IMR-90 (cell line): Measurements from ENCODE around the gene NOS3.

Source experiments
- CTCF ChIP-seq: conservative IDR thresholded peaks from 2 replicates; pipeline ENCODE4 v1.5.1; 2012; ENCODE audit warnings: mild to moderate bottlenecking, low read depth, low read length, improper control_type of control experiment
- POLR2A ChIP-seq: IDR thresholded peaks from 2 replicates; pipeline ENCODE4 v1.6.1; 2012; ENCODE audit warnings: mild to moderate bottlenecking, low read depth, low read length
- RCOR1 ChIP-seq: IDR thresholded peaks from 2 replicates; pipeline ENCODE4 v1.6.1; 2012; ENCODE audit warnings: mild to moderate bottlenecking, low read length, improper control_type of control experiment; ENCODE audit not compliant: insufficient replicate concordance
- SMC3 ChIP-seq: fragments of 150-350 bp; IDR thresholded peaks from 2 replicates; pipeline ENCODE4 v1.6.1; 2016; ENCODE audit warnings: low read depth, mild to moderate bottlenecking, antibody characterized with exemption, low read length, moderate library complexity
- USF2 ChIP-seq: fragments of 150-350 bp; IDR thresholded peaks from 2 replicates; pipeline ENCODE4 v1.6.1; 2017; ENCODE audit warnings: mild to moderate bottlenecking, antibody characterized with exemption, low read length, low read depth

- TF ChIP-seq CTCF = no peak
- TF ChIP-seq POLR2A = no peak
- TF ChIP-seq USF2 = no peak
- TF ChIP-seq RCOR1 = no peak
- no peak for TF ChIP-seq SMC3
Measured at GRCh38 chr7:150972741-150973140, 18.1 kb upstream of the NOS3 start.
